CD14-positive monocyte (primary cell): Measurements from ENCODE around the gene MEGF8. TPM values are rescaled to one million over a fixed set of nuclear protein-coding genes. Genes with fewer than 3 reads are reported as not detected.

Experiments used
- DNase-seq, 3 donors: peaks; one replicate each; pipeline ENCODE4 v3.0.0-alpha.2; 2011 to 2022
- H2AFZ ChIP-seq: 2 replicates; pipeline ENCODE4 v1.6.0; 2012; ENCODE audit warnings: mild to moderate bottlenecking, low read depth, low read length, inconsistent platforms; ENCODE audit not compliant: insufficient read depth, poor library complexity, severe bottlenecking
- H3K27ac ChIP-seq, 2 donors: 1 replicate in 1 of 2; 2 replicates in 1 of 2; pipeline ENCODE4 v1.5.1; 2012 to 2013; ENCODE audit warnings: low read length in 2 of 2, control low read depth in 1 of 2, inconsistent platforms in 1 of 2, low read depth in 1 of 2, mild to moderate bottlenecking in 1 of 2
- H3K27me3 ChIP-seq, 2 donors: one replicate each; pipeline versions ENCODE4 v1.6.0 to v1.6.1; 2011 to 2013; ENCODE audit warnings: low read length in 2 of 2; ENCODE audit not compliant: control insufficient read depth in 2 of 2, insufficient read depth in 2 of 2
- H3K36me3 ChIP-seq, 2 donors: replicated peaks in 1 of 2; 1 replicate in 1 of 2; 2 replicates in 1 of 2; pipeline versions ENCODE4 v1.5.1 to v1.6.1; 2012 to 2013; ENCODE audit warnings: low read length in 2 of 2, control low read depth in 1 of 2, inconsistent platforms in 1 of 2, mild to moderate bottlenecking in 1 of 2; ENCODE audit not compliant: insufficient read depth in 2 of 2, control insufficient read depth in 1 of 2
- H3K4me1 ChIP-seq, 2 donors: 1 replicate in 1 of 2; 2 replicates in 1 of 2; pipeline versions ENCODE4 v1.5.1 to v1.6.1; 2012 to 2013; ENCODE audit warnings: low read length in 2 of 2, control low read depth in 1 of 2, inconsistent platforms in 1 of 2, mild to moderate bottlenecking in 1 of 2, moderate library complexity in 1 of 2; ENCODE audit not compliant: insufficient read depth in 2 of 2, control insufficient read depth in 1 of 2
- H3K4me2 ChIP-seq: replicated peaks from 2 replicates; pipeline ENCODE3; 2012; ENCODE audit warnings: low read length, moderate library complexity, mild to moderate bottlenecking; ENCODE audit not compliant: poor library complexity, severe bottlenecking; ENCODE audit errors: extremely low read depth
- H3K4me3 ChIP-seq, 3 experiments: fragments of 200-600 bp in 1 of 3; sonication (generic) in 1 of 3; replicated peaks in 1 of 3; 1 replicate in 2 of 3; 2 replicates in 1 of 3; pipeline ENCODE4 v1.5.1; 2011 to 2013; ENCODE audit warnings: low read length in 3 of 3, mild to moderate bottlenecking in 3 of 3, control low read depth in 2 of 3, low read depth in 2 of 3, inconsistent platforms in 1 of 3, moderate library complexity in 1 of 3
- H3K79me2 ChIP-seq: 2 replicates; pipeline ENCODE4 v1.6.0; 2012; ENCODE audit warnings: mild to moderate bottlenecking, control low read depth, inconsistent platforms, low read length, moderate library complexity; ENCODE audit not compliant: insufficient read depth
- H3K9ac ChIP-seq: 2 replicates; pipeline ENCODE4 v1.6.0; 2017; ENCODE audit warnings: low read length, mild to moderate bottlenecking; ENCODE audit not compliant: insufficient read depth, poor library complexity, severe bottlenecking
- H3K9me3 ChIP-seq, 2 donors: replicated peaks in 1 of 2; 1 replicate in 1 of 2; 2 replicates in 1 of 2; pipeline versions ENCODE4 v1.5.1 to v1.6.1; 2012 to 2013; ENCODE audit warnings: low read length in 2 of 2, control low read depth in 1 of 2; ENCODE audit not compliant: control insufficient read depth in 1 of 2, insufficient read depth in 1 of 2
- H4K20me1 ChIP-seq: 2 replicates; pipeline ENCODE4 v1.6.0; 2012; ENCODE audit warnings: mild to moderate bottlenecking, low read length, control low read depth, moderate library complexity; ENCODE audit not compliant: insufficient read depth
- H3K27ac Mint-ChIP-seq, 7 donors: one replicate each; pipeline ENCODE4 v1.8.0; 2020; ENCODE audit warnings: mild to moderate bottlenecking in 7 of 7, mixed read lengths in 7 of 7, moderate library complexity in 6 of 7, inconsistent platforms in 2 of 7
- H3K27me3 Mint-ChIP-seq, 3 donors: one replicate each; pipeline ENCODE4 v1.8.0; 2021 to 2022; ENCODE audit warnings: low read depth in 3 of 3, mild to moderate bottlenecking in 3 of 3, mixed read lengths in 3 of 3, moderate library complexity in 3 of 3, inconsistent platforms in 1 of 3
- H3K36me3 Mint-ChIP-seq, 2 donors: one replicate each; pipeline ENCODE4 v1.8.0; 2020; ENCODE audit warnings: mixed read lengths in 2 of 2, inconsistent platforms in 1 of 2, mild to moderate bottlenecking in 1 of 2
- H3K4me1 Mint-ChIP-seq: one replicate; pipeline ENCODE4 v1.8.0; 2020; ENCODE audit warnings: mild to moderate bottlenecking, mixed read lengths
- H3K4me3 Mint-ChIP-seq, 2 donors: one replicate each; pipeline ENCODE4 v1.8.0; 2020; ENCODE audit warnings: mild to moderate bottlenecking in 2 of 2, mixed read lengths in 2 of 2, moderate library complexity in 1 of 2
- H3K9me3 Mint-ChIP-seq, 7 donors: one replicate each; pipeline ENCODE4 v1.8.0; 2020 to 2022; ENCODE audit warnings: mixed read lengths in 7 of 7, mild to moderate bottlenecking in 6 of 7, moderate library complexity in 6 of 7, inconsistent platforms in 2 of 7
- WGBS: methylation state at CpG from one replicate; pipeline ENCODE4 v1.1.5; 2013; ENCODE audit warnings: missing lambda C conversion rate; ENCODE audit not compliant: insufficient coverage; 5-methylcytosine and 5-hydroxymethylcytosine counted together
- intact Hi-C, 2 donors: fragments of 100-400 bp; cut with micrococcal nuclease; formaldehyde crosslinking; loops; one replicate each; pipeline versions ENCODE4 v1.15.0 to v1.15.1; 2023
- polyA plus RNA-seq, 3 donors: library from polyadenylated mRNA; depleted of rRNA in 1 of 3; unstranded in 2 of 3; stranded (reverse) in 1 of 3; fragments of 300-500 nt in 2 of 3; fragments of >200 nt in 1 of 3; fragmentation: Illumina TruSeq in 2 of 3; gene quantifications; 1 replicate in 2 of 3; 2 replicates in 1 of 3; pipeline ENCODE4 v1.2.3, GENCODE V29; 2012 to 2021
- TF ChIP-seq, protein P1 (sequence below): fragments of 200-600 bp; IDR thresholded peaks from one replicate; pipeline ENCODE4 v1.8.0; 2022; ENCODE audit warnings: antibody characterized with exemption, mild to moderate bottlenecking

Gene MEGF8
- polyA plus RNA-seq, 3 donors: 0.15 to 2.7 (median 0.27) TPM

DNA sequence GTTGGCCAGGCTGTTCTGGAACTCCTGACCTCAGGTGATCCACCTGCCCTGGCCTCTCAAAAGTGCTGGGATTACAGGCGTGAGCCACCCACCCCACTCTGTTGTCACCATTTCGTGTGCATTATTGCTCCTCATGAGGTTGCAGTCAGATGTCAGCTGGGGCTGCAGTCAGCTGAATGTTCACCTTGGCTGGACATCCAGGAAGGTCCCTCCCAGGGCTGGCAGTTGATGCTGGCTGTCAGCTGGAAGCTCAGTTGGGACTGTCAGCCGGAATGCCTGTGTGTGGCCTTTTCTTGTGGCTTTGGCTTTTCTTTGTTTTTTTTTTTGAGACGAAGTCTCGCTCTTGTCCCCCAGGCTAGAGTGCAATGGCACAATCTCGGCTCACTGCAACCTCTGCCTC, 6.6 kb downstream of the MEGF8 start:
- peaks cover 0 to 1% (median 0%) of the 10 kb centered on the region in 3 donors for H3K27me3 Mint-ChIP-seq
- no peak for DNase-seq
- TF ChIP-seq, protein P1, sequence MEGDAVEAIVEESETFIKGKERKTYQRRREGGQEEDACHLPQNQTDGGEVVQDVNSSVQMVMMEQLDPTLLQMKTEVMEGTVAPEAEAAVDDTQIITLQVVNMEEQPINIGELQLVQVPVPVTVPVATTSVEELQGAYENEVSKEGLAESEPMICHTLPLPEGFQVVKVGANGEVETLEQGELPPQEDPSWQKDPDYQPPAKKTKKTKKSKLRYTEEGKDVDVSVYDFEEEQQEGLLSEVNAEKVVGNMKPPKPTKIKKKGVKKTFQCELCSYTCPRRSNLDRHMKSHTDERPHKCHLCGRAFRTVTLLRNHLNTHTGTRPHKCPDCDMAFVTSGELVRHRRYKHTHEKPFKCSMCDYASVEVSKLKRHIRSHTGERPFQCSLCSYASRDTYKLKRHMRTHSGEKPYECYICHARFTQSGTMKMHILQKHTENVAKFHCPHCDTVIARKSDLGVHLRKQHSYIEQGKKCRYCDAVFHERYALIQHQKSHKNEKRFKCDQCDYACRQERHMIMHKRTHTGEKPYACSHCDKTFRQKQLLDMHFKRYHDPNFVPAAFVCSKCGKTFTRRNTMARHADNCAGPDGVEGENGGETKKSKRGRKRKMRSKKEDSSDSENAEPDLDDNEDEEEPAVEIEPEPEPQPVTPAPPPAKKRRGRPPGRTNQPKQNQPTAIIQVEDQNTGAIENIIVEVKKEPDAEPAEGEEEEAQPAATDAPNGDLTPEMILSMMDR: no peak
- 89% methylated on average over 2 of the region's 6 CpGs for WGBS
- no peaks in the 10 kb centered on the region for H3K79me2 ChIP-seq
- no peak overlapping the region for H3K4me3 ChIP-seq
- peaks cover 0 to 5% of the 10 kb centered on the region in 2 donors for H3K4me1 ChIP-seq
- H3K9me3 ChIP-seq: no peaks in the 10 kb centered on the region
- H3K27ac Mint-ChIP-seq: no peak overlapping the region
- H3K27me3 ChIP-seq: no peaks in the 10 kb centered on the region
- intact Hi-C loops: no loop called here
- H3K27ac ChIP-seq: no peak overlapping the region
- peaks cover 11% of the 10 kb centered on the region for H3K4me1 Mint-ChIP-seq
- peaks cover 5 to 9% of the 10 kb centered on the region in 2 donors for H3K36me3 ChIP-seq
- H3K9me3 Mint-ChIP-seq: no peaks in the 10 kb centered on the region
- H3K36me3 Mint-ChIP-seq: no peaks in the 10 kb centered on the region
- no peak overlapping the region for H2AFZ ChIP-seq
- H3K4me3 Mint-ChIP-seq: no peak overlapping the region
- H4K20me1 ChIP-seq: no peaks in the 10 kb centered on the region
- no peak overlapping the region for H3K4me2 ChIP-seq
- no peak overlapping the region for H3K9ac ChIP-seq

DNA sequence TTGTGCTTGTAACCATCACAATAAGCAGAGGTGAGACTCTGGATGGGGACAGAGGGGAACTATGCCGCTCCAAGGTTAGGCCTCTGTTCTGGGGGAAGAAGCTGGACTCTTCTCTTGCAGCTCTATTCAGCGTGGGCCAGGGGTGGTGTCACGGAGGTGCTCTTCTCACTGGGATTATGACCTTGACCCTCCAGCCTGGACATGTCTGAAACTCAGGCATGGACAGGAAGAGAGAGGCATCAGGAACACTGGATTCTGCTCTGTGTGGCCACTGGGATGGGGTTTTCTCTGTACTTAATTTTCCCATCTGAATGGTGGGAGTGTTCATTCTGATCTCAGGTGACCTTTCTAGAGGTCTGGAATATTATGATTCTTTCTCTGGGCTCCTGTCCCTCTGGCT, 7.6 kb downstream of the MEGF8 start:
- intact Hi-C loops: no loop called here
- TF ChIP-seq, protein P1: no peak
- Mint-ChIP-seq H3K36me3 (no peaks in the 10 kb centered on the region), H3K9me3 (no peaks in the 10 kb centered on the region), H3K4me3 (no peak overlapping the region), H3K4me1 (peaks cover 9% of the 10 kb centered on the region), H3K27ac (peak overlapping the region in 1 of 7 donors; percentile 9), H3K27me3 (peaks cover 0 to 1% (median 0%) of the 10 kb centered on the region in 3 donors)
- H3K79me2 ChIP-seq: no peaks in the 10 kb centered on the region
- no peak overlapping the region for H3K9ac ChIP-seq
- no peak overlapping the region for H3K27ac ChIP-seq
- no peak for DNase-seq
- H4K20me1 ChIP-seq: no peaks in the 10 kb centered on the region
- no peak overlapping the region for H3K4me3 ChIP-seq
- H3K4me1 ChIP-seq: peaks cover 0 to 5% of the 10 kb centered on the region in 2 donors
- peaks cover 5 to 9% of the 10 kb centered on the region in 2 donors for H3K36me3 ChIP-seq
- H3K9me3 ChIP-seq: no peaks in the 10 kb centered on the region
- no peaks in the 10 kb centered on the region for H3K27me3 ChIP-seq
- WGBS: 100% methylated on average over 3 of the region's 3 CpGs
- H2AFZ ChIP-seq: no peak overlapping the region
- H3K4me2 ChIP-seq: no peak overlapping the region
